ENCODE data around the gene CTBP1. TPM values are rescaled to one million over a fixed set of nuclear protein-coding genes. Genes with fewer than 3 reads are reported as not detected.

CTBP1 gene
- polyA plus RNA-seq, 1 donor: 119 TPM

- DNase-seq (ENCODE audit: low read depth): no peak
Measured at GRCh38 chr4:1225272-1226143, 23.4 kb downstream of the CTBP1 start.

GRCh38 chr4:1223841-1224809 is 24.8 kb downstream of the CTBP1 start:
- no peak for DNase-seq (ENCODE audit: low read depth)

GRCh38 chr4:1222938-1223690 is 25.8 kb downstream of the CTBP1 start:
- no peak for DNase-seq (ENCODE audit: low read depth)

DNA sequence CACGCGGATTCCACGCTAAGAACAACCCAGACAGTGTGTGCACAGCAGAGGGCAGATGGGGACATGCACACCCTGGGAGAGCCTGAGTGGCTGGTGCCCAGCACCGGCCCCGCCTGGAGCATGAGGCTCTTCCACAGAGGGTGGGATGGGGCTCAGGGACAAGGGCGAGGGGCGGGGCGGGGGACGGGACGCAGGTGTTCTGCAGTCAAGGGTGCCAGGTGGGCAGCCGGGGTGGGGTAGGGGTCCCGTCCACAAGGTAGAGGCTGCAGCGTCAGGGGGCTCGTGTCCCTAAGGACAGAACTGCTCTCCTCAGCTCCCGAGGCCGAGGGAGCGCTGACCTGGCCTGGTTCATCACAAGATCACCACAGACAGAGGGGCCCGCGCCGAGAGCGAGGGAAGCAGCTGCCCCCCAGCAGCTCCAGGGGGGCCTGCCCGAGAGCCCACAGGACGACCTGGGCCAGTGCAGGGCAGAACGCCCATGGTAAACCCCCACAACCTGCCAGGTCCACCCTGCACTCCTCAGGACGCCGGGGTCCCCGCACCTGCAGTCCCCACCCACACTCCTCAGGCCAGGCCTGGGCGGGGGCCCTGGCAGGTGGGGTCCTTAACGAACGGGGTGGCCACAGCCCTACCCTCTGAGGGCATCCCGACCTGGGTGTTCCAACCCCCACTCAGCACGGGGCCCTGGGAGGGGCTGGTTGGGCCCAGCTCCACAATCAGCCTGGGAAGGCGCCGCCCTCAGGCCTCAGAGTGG is 26.7 kb downstream of the CTBP1 start:
- DNase-seq (ENCODE audit: low read depth): no peak

DNA sequence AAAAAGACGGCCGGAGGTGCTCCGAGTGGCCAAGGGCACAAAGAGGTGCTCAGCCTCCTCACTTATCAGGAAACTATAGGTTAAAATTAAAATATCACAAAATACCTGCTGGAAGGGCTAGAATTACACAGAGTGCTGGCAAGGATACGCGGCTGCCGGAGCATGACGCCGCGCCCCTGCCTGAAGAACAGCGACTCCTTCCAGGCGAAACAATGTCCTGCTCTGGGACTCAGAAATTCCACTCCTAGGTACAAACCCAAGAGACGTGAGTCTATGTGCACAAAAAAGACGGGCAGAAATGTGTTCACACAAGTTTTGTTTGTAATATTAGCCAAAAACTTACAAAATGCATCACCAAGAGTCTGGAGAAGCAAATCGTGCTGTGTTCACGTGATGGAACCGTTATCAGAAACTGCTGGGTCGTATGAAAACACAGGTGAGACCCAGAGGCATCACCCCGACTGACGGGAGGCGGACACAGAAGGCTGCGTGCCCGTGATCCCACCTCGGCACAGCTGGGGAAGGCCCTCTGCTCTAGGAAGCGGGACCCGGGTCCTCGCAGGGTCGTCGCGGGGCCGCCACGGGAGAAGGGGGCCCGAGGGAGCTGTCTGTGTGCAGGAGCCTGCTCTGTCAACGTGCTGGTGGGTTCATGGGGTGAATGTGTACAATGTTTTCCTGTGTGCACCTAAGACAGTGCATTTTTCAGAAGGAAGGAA is 27.6 kb downstream of the CTBP1 start:
- no peak for DNase-seq (ENCODE audit: low read depth)

- DNase-seq (ENCODE audit: low read depth): no peak
Measured at GRCh38 chr4:1220566-1220965, 28.4 kb downstream of the CTBP1 start.

DNA sequence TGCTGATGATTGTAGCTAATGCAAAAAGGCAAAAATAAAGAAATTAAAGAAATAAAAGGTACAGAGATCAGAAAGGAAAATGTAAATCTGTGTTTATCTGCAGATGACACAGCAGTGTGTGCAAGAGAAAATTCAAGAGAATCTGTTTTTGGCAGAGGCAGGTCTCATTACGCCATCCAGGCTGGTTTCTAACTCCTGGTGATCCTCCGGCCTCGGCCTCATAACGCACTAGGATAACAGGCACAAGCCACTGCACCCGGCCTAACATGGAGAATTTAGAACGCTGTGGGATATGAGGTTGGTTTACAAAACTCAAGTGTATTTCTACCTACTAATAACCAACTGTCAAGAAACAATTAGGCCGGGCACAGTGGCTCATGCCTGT is 29.4 kb downstream of the CTBP1 start:
- no peak for DNase-seq (ENCODE audit: low read depth)

DNA sequence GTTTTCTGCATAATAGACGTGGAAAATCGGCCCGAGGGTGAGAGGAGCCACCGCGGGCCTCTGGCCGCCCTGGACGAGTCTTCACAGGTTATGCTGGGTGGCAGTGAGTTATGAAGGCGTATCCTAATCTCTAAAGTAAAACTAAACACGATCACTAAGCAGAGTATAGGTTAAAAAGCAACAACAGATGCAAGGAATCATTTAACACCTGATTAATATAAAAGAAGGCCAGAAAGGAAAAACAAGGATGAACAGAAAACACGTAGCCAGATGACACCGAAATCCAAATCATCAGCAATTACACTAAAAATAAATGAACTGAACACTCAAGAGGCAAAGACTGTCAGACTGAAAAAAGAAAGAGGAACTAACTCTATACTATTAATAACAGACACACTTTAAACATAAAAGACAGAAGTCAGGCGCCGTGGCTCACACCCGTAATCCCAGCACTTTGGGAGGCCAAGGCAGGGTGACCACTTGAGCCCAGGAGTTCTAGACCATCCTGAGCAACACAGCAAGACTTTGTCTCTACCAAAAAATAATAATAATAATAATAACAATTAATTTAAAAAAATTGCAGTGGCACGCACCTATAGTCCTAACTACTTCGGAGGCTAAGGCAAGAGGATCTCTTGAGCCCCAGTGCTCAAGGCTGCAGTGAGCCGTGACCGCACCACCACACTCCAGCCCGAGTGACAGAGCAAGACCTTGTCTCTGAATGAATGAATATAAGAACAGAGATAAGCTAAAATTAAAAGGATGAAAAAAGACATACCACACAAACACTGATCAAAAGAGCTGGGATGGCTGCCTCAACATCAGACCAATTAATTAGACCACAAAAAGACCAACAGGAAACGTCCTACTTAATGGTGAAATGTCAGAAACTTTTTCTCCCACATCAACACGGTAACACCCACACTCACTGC is 30.0 kb downstream of the CTBP1 start:
- DNase-seq (ENCODE audit: low read depth): no peak

DNA sequence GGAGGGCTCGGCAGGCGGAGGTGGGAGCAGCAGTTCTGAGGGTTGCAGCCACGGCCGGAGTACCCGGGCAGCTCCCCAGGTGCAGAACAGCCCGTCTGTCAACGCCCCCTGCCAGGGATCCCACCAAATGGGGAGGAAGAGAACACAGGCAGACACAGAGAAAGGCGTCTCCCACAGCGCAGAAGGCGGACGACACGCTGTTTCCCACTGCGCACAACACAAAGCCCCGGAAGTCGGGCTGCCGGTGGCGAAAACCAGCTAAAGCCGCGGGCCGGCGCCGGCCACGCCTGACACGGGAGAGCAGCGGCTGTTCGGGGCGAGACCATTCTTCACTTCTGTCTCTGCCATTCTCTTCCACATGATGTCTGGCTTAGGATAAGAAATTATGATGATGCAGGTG is 31.6 kb downstream of the CTBP1 start:
- no peak for DNase-seq (ENCODE audit: low read depth)

DNA sequence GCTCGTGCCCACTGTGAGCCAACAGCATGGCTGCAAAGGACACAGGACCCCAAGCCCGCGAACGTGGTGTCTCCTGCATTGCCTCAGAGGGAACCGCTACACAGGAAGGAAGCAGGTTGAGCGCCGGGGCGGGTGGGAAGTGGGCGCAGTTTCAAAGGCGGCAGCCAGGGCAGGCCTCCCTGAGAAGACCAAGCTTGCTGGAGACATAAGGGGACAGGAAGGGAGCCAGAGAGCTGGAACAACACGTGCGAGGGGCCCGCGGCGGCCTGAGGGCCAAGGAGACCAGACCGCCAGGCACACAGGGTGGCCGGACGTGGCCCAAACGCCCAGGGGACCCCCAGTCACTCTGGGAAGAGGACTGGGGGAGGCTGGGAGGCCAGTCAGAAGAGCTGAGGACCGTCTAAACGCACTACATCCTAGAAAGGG is 32.0 kb downstream of the CTBP1 start:
- no peak for DNase-seq (ENCODE audit: low read depth)

- DNase-seq (ENCODE audit: low read depth): no peak
Measured at GRCh38 chr4:1216076-1216614, 32.8 kb downstream of the CTBP1 start.

DNA sequence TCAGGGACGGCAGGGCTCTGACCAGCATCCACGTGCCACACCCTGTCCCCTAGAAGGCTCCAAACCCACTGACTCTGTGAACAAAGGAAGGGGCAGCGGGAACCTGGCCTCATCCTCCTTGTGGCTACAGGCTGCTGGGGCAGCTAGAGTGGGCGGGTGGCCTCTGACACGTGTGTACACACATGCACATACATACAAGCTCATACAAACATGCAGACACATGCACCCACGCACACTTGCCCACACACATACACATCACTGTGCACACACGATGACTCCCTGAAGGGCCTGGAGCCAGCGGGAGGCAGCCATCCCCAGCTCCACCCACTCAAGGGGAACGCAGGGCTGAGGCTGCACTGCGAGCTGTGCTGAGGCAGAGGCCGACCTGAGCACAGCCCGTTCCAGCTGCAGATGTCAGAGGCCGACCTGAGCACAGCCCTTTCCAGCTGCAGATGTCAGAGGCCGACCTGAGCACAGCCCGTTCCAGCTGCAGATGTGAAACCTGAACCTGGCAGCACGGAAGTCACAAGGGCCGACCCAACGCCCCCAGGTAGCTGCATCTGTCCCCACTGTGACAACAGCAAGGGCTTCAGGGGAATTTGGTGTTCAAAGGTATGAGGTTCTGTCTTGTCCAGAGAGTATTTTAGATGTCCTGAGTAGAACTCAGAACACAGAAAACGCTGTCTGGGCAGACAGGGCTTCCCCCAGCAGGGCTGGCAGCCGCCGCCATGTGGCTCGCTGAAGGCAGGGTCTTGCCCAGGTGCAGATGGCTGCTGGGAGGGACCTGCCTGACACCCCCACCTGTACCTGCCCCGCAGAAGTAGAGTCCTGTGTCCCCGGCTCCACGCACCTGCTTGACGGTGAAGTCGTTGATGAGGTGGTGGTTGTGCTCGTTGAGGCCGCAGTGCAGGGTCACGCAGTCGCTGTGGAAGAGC is 33.5 kb downstream of the CTBP1 start:
- no peak for DNase-seq (ENCODE audit: low read depth)

GRCh38 chr4:1214101-1215095 is 34.5 kb downstream of the CTBP1 start:
- DNase-seq (ENCODE audit: low read depth): no peak

DNA sequence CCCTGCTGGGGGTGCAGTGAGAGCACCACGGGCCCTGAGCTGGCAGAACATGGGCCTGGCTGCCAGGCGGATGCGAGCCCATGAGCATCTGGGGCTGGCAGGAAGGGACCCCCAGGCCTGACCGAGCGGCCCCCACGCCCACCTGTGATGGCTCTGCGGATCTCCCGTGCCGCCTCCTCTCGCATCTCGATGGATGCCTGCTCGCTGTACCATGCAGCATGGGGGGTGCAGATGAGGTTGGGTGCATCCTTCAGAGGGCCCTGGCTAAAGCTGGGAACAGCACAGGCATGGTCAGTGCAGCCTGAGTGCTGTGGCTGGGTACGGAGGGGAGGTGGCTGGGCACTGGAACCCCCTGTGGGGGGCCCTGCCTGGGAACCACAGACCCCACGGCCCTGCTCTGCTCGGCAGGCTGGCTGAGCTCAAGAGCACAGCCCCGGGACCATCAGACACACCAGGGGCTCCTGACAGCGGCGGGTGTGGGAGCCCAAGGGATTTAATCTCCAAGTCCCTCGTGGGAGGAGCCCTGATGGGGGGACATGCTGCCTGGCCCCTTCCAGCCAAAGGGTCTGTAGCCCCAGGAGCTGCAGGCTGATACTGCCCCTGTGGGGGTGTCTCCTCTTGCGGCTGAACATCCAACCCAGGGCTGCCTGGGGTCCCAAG is 35.5 kb downstream of the CTBP1 start:
- no peak for DNase-seq (ENCODE audit: low read depth)

- no peak for DNase-seq (ENCODE audit: low read depth)
Measured at GRCh38 chr4:1212546-1213335, 36.2 kb downstream of the CTBP1 start.
